Fibroblast of pulmonary artery (primary cell): ENCODE data around the gene GNAI3.

Source experiments
- DNase-seq: peaks from one replicate; pipeline ENCODE4 v3.0.0-alpha.2; 2010; ENCODE audit warnings: low read depth
- H3K4me3 ChIP-seq: replicated peaks from 2 replicates; pipeline ENCODE4 v1.5.1; 2011; ENCODE audit warnings: low read depth, mild to moderate bottlenecking, control low read depth, low read length, moderate library complexity
- TF ChIP-seq, protein P1 (sequence below): IDR thresholded peaks from 2 replicates; pipeline ENCODE4 v1.5.1; 2011; ENCODE audit warnings: mild to moderate bottlenecking, control low read depth, low read length, inconsistent platforms; ENCODE audit errors: missing control alignments

Gene GNAI3

DNA sequence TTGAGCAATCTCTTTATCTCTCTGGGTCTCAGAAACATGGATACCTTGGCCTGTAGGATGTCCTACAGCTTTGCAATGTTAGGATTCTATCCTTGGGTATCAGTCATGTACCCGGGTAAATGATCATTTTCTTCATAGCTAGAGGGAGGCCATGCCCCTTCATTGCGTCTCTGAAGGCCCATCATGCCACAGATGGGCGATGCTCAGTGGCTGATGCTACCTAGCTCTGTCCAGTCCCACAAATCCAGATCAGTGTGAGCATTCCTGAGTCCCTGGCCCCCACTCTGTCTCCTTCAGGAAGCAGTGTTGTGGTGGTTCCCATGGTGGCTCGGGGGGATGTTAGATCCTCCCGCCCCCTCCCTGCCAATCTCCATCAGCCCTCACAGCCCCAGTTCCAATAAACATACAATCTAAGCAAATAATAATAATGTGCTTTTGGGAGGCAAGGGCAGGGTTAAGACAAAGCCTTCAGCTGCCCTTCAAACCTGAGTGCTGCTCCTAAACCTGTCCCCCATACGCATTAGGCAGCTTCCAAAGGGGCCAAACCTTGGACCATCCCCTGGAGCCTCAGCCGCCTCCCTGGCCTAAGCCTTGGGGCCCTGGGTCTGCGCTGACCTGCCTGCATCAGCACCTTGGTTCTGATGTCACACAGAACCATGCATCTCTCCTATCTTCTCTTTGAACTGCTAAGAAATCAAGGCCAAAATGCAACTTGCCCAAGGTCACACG is 9.4 kb upstream of the GNAI3 start:
- H3K4me3 ChIP-seq, result no peak overlapping the region
- DNase-seq, result no peak
- TF ChIP-seq, protein P1, sequence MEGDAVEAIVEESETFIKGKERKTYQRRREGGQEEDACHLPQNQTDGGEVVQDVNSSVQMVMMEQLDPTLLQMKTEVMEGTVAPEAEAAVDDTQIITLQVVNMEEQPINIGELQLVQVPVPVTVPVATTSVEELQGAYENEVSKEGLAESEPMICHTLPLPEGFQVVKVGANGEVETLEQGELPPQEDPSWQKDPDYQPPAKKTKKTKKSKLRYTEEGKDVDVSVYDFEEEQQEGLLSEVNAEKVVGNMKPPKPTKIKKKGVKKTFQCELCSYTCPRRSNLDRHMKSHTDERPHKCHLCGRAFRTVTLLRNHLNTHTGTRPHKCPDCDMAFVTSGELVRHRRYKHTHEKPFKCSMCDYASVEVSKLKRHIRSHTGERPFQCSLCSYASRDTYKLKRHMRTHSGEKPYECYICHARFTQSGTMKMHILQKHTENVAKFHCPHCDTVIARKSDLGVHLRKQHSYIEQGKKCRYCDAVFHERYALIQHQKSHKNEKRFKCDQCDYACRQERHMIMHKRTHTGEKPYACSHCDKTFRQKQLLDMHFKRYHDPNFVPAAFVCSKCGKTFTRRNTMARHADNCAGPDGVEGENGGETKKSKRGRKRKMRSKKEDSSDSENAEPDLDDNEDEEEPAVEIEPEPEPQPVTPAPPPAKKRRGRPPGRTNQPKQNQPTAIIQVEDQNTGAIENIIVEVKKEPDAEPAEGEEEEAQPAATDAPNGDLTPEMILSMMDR, result no peak

DNA sequence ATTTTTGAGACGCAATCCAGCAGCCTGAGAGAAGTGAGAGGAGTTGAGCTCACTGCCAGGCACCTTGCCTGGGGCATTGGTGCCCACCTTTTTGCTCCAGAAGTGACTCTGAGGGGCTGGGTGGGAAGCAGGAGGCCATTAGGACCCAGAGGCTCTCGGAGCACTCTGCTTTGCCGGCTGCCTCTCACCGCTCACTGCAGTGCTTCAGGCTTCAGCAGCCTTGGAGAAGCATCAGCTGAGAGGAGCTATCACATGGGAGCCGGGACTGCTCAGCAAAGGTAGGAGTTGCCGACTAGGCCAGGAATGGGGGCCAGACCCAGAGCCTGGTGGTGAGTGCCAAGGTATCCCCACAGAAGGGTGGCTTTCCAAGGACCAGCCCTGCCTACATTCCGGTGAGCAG is 8.7 kb upstream of the GNAI3 start, which contains the start of gene GPR61:
TSS of gene GPR61 (plus strand) at position 197 of the 400 bp plus-strand sequence. CDS start 3,151 bp downstream, outside the sequence.
- TF ChIP-seq, protein P1, result no peak
- DNase-seq, result no peak
- H3K4me3 ChIP-seq, result no peak within 1 kb of the TSS

DNA sequence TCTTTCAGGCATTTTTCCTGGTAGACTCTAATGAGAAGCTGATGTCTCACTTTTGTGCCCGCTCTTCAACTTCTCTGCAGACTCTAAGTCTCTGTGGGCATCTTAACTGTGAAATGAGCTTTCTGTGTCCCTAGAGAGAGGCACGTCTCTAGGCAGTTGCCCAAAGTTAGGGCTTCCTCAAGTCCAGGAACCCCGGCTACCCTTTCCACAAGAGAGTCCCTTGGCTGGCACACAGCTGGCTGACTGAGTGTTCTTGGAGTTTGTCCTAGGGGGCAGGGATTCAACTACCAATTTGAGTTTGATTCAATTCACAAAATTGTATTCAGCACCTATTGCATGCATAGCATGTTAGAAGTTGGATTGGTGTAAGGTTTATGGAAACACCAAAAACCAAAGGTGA is 7.3 kb upstream of the GNAI3 start:
- no peak for DNase-seq
- H3K4me3 ChIP-seq, result no peak overlapping the region
- TF ChIP-seq, protein P1, result no peak

DNA sequence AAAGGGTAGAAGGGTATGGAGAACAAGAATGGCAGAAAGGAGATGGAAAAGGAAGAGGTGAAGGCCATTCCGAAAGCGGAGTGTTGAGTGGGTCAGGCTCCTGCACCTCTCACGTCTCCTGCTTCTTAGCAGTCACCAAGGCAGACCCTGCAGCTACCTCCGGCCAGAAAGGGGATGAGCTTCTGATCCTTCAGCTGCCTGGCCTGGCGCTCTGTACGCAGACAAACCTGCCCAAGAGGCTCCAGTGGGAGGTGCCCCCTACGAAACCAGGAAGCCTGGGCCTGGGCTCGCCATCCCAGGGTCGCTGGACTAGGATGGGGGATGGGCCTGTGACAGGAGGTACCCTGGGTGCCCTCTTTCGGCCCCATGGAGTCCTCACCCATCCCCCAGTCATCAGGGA is 5.8 kb upstream of the GNAI3 start:
- no peak overlapping the region for H3K4me3 ChIP-seq
- TF ChIP-seq, protein P1, result no peak
- DNase-seq, result no peak

DNA sequence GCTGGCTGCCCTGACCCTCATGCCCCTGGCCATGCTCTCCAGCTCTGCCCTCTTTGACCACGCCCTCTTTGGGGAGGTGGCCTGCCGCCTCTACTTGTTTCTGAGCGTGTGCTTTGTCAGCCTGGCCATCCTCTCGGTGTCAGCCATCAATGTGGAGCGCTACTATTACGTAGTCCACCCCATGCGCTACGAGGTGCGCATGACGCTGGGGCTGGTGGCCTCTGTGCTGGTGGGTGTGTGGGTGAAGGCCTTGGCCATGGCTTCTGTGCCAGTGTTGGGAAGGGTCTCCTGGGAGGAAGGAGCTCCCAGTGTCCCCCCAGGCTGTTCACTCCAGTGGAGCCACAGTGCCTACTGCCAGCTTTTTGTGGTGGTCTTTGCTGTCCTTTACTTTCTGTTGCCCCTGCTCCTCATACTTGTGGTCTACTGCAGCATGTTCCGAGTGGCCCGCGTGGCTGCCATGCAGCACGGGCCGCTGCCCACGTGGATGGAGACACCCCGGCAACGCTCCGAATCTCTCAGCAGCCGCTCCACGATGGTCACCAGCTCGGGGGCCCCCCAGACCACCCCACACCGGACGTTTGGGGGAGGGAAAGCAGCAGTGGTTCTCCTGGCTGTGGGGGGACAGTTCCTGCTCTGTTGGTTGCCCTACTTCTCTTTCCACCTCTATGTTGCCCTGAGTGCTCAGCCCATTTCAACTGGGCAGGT is 5.0 kb upstream of the GNAI3 start:
- H3K4me3 ChIP-seq, result no peak overlapping the region
- TF ChIP-seq, protein P1, result no peak

DNA sequence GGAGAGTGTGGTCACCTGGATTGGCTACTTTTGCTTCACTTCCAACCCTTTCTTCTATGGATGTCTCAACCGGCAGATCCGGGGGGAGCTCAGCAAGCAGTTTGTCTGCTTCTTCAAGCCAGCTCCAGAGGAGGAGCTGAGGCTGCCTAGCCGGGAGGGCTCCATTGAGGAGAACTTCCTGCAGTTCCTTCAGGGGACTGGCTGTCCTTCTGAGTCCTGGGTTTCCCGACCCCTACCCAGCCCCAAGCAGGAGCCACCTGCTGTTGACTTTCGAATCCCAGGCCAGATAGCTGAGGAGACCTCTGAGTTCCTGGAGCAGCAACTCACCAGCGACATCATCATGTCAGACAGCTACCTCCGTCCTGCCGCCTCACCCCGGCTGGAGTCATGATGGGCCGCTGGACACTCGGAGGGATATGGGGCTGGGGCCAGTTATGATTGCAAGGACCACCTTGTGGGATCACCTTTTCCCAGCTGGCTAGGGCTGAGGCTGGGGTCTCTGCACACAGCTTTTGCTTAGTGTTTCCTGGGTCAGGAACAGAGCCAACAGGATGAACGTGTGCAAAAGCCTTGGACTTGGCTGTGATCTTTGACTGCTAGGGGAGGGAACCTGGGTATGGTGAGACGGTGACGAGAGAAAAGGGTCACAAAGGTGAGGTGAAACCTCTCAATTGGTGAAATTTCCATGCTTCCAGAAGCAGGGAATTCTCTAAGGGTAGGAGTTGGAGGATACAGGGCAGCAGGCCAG is 4.3 kb upstream of the GNAI3 start:
- TF ChIP-seq, protein P1, result no peak
- DNase-seq, result no peak
- H3K4me3 ChIP-seq, result no peak overlapping the region

More for the DNA sequence above, 5.0 kb upstream of the GNAI3 start:
- no peak for DNase-seq
